K562 (cell line): ENCODE results near the gene PLCG2. TPM values are rescaled to one million over a fixed set of nuclear protein-coding genes. Genes with fewer than 3 reads are reported as not detected.

Experiments used
- ELF1 ChIP-seq: fragments of 200-800 bp; sonication (Bioruptor generic); IDR thresholded peaks from 2 replicates; pipeline ENCODE4 v1.6.1; 2016; ENCODE audit warnings: missing genetic modification characterization, missing compliant biosample characterization
- PATZ1 ChIP-seq: fragments of 250-450 bp; sonication (Bioruptor Pico); IDR thresholded peaks from 2 replicates; pipeline ENCODE4 v1.5.0; 2020; ENCODE audit warnings: mild to moderate bottlenecking, borderline replicate concordance
- PHF21A ChIP-seq: fragments of 450-650 bp; IDR thresholded peaks from 2 replicates; pipeline ENCODE4 v1.6.1; 2017; ENCODE audit warnings: low read depth, borderline replicate concordance
- RBM34 ChIP-seq: fragments of 200-400 bp; formaldehyde crosslinking; IDR thresholded peaks from 2 replicates; pipeline ENCODE4 v1.6.1; 2018; ENCODE audit warnings: low read length, borderline replicate concordance; ENCODE audit not compliant: insufficient read depth
- RCOR1 ChIP-seq, 2 experiments: IDR thresholded peaks; 2 replicates each; pipeline ENCODE4 v1.6.1; 2012; ENCODE audit warnings: low read depth in 2 of 2, low read length in 2 of 2, borderline replicate concordance in 1 of 2, improper control_type of control experiment in 1 of 2
- RERE ChIP-seq: sonication (generic); formaldehyde crosslinking; IDR thresholded peaks from 2 replicates; pipeline ENCODE4 v1.8.0; 2023; ENCODE audit warnings: missing genetic modification reagents, mild to moderate bottlenecking, borderline replicate concordance
- SRSF7 ChIP-seq: fragments of 200-400 bp; formaldehyde crosslinking; optimal IDR thresholded peaks from 2 replicates; pipeline ENCODE3; 2017; ENCODE audit warnings: mild to moderate bottlenecking, low read depth, low read length
- TEAD2 ChIP-seq: fragments of 450-650 bp; IDR thresholded peaks from 2 replicates; pipeline ENCODE4 v1.6.1; 2016; ENCODE audit warnings: missing genetic modification characterization, control low read depth, missing compliant biosample characterization
- XRCC4 ChIP-seq: IDR thresholded peaks from one replicate; pipeline ENCODE4 v1.6.1; 2011; ENCODE audit not compliant: insufficient read depth, insufficient read length; ENCODE audit errors: extremely low read depth
- ZBTB34 ChIP-seq: fragments of 250-450 bp; sonication (Bioruptor Pico); IDR thresholded peaks from 2 replicates; pipeline ENCODE4 v1.8.0; 2021; ENCODE audit warnings: mild to moderate bottlenecking, moderate library complexity
- ZNF133 ChIP-seq: fragments of 250-450 bp; sonication (Bioruptor Pico); IDR thresholded peaks from 2 replicates; pipeline ENCODE4 v1.4.0; 2020; ENCODE audit warnings: mild to moderate bottlenecking
- ZNF384 ChIP-seq: IDR thresholded peaks from 2 replicates; pipeline ENCODE4 v1.6.1; 2012; ENCODE audit warnings: low read depth, low read length, improper control_type of control experiment
- ZNF766 ChIP-seq: fragments of 200-800 bp; sonication (Bioruptor generic); conservative IDR thresholded peaks from 2 replicates; pipeline ENCODE4 v1.6.1; 2016; ENCODE audit warnings: missing genetic modification characterization, missing compliant biosample characterization
- ZNF79 ChIP-seq: fragments of 250-450 bp; sonication (Bioruptor Pico); IDR thresholded peaks from 2 replicates; pipeline ENCODE4 v1.4.0; 2020; ENCODE audit warnings: low read depth, mild to moderate bottlenecking, moderate library complexity
- polyA plus RNA-seq, 8 experiments: library from polyadenylated mRNA; depleted of rRNA in 4 of 8; stranded (reverse) in 5 of 8; unstranded in 3 of 8; fragments of >200 nt; fragmentation: Nextera tagmentation in 2 of 8; fragmentation: Illumina TruSeq in 1 of 8; extraction: Ambion mirVana in 2 of 8; extraction: Trizol in 1 of 8; gene quantifications; 2 replicates each; pipeline versions ENCODE4 v1.2.1 to v1.2.3, GENCODE V29; 2011 to 2014; ENCODE audit warnings: inconsistent platforms in 1 of 8, missing spikeins in 1 of 8
- total RNA-seq, 7 experiments: library from RNA; depleted of rRNA in 6 of 7; stranded (reverse); fragments of >200 nt in 6 of 7; fragmentation: Illumina TruSeq in 2 of 7; extraction: Trizol in 2 of 7; gene quantifications; 2 replicates each; pipeline versions ENCODE4 v1.2.1 to v1.2.3, GENCODE V29; 2011 to 2021; ENCODE audit warnings: low replicate concordance in 1 of 7
- TF ChIP-seq, protein P1 (sequence below): fragments of 250-450 bp; sonication (Bioruptor Pico); IDR thresholded peaks from 2 replicates; pipeline ENCODE4 v1.4.0; 2020; ENCODE audit warnings: borderline replicate concordance

PLCG2 gene
- total and polyA plus RNA-seq, 9 of the 15 experiments (the other 6 are each of a cell fraction or from before 2014, with no cell fraction given): 0.94 to 7.1 (median 3.1) TPM

GRCh38 chr16:81737885-81738536, 41.1 kb upstream of the PLCG2 start (continued):
- no peak for TF ChIP-seq RERE (CRISPR knock-in tag)
- no peak for TF ChIP-seq PHF21A
- no peak for TF ChIP-seq ELF1 (tag)
- TF ChIP-seq ZNF384: no peak
- TF ChIP-seq PATZ1 (CRISPR knock-in tag): no peak
- TF ChIP-seq XRCC4: no peak
- peak in 1 of 2 experiments; percentile 72; a peak in 1 of 4 replicates for TF ChIP-seq RCOR1 (IDR thresholded peaks at IDR 0.05; ENCODE audit: borderline replicate concordance in 1 of 2, low read depth in 2 of 2, low read length in 2 of 2)
- TF ChIP-seq TEAD2 (tag): no peak
- no peak for TF ChIP-seq RBM34
- TF ChIP-seq ZBTB34 (CRISPR knock-in tag): no peak
- TF ChIP-seq ZNF79 (CRISPR knock-in tag): no peak
- TF ChIP-seq, protein P1, sequence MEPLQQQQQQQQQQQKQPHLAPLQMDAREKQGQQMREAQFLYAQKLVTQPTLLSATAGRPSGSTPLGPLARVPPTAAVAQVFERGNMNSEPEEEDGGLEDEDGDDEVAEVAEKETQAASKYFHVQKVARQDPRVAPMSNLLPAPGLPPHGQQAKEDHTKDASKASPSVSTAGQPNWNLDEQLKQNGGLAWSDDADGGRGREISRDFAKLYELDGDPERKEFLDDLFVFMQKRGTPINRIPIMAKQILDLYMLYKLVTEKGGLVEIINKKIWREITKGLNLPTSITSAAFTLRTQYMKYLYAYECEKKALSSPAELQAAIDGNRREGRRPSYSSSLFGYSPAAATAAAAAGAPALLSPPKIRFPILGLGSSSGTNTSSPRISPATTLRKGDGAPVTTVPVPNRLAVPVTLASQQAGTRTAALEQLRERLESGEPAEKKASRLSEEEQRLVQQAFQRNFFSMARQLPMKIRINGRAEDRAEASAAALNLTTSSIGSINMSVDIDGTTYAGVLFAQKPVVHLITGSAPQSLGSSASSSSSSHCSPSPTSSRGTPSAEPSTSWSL (CRISPR knock-in tag): no peak
- TF ChIP-seq ZNF133 (CRISPR knock-in tag): no peak
- no peak for TF ChIP-seq ZNF766 (CRISPR knock-in tag)
- TF ChIP-seq SRSF7: no peak
